ENCODE results near the gene LATS2.
"Not testable (repeated sequence)": the region's sequence is repeated elsewhere in the genome, so short reads cannot be mapped to it uniquely, and the experiment has no call there.

Gene LATS2

DNA sequence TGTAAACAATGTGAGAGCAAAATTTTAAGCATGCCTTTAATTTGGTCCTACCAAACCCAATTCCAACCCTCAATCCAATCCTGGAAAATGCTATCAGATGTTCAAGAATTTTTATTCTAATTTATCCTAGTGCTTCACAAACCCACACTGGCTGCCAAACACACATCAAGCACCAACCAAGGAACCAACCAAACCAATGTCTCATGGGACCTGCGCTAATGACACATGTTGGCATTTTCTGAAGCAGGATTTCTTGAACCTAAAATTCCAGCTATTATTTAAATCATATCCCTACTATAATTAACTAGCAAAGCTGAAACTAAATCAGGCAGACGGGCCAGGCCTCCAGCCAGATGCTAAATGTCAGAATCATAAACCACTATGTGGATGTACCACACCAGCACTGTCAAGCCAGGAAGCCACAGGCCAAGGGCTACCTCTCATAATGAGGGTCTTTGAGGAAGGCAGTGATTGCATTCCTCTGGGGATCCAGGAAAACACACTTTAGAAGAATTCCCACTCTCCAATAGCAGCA, 5.8 kb downstream of the LATS2 start:
- no peak for DNase-seq (ENCODE audit: low read depth)
- TF ChIP-seq, protein P1, sequence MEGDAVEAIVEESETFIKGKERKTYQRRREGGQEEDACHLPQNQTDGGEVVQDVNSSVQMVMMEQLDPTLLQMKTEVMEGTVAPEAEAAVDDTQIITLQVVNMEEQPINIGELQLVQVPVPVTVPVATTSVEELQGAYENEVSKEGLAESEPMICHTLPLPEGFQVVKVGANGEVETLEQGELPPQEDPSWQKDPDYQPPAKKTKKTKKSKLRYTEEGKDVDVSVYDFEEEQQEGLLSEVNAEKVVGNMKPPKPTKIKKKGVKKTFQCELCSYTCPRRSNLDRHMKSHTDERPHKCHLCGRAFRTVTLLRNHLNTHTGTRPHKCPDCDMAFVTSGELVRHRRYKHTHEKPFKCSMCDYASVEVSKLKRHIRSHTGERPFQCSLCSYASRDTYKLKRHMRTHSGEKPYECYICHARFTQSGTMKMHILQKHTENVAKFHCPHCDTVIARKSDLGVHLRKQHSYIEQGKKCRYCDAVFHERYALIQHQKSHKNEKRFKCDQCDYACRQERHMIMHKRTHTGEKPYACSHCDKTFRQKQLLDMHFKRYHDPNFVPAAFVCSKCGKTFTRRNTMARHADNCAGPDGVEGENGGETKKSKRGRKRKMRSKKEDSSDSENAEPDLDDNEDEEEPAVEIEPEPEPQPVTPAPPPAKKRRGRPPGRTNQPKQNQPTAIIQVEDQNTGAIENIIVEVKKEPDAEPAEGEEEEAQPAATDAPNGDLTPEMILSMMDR (IDR thresholded peaks at IDR 0.05; ENCODE audit: low read depth, low read length, missing control alignments), result no peak
- no peak overlapping the region for H3K4me3 ChIP-seq (ENCODE audit: low read depth, low read length)

DNA sequence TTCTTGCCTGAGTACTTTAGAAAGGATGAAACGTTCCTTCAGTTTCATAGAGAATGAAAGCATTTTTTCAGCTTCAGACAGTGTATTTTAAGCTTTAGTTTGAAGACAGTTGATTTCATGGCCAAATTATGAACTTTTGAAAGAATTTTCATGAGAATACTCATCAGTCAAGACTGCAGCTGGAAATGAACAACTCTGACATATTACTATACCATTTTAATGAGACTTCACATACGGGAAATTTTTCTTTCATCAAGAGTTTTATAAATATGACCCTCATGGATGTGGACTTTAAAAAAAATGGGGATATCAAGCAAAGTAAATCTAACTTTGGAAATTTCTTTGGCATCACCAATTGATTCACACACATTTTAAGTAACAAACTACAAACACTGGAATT, 6.4 kb downstream of the LATS2 start:
- TF ChIP-seq, protein P1 (IDR thresholded peaks at IDR 0.05; ENCODE audit: low read depth, low read length, missing control alignments), result no peak
- H3K4me3 ChIP-seq (ENCODE audit: low read depth, low read length), result no peak overlapping the region
- DNase-seq (ENCODE audit: low read depth), result no peak

DNA sequence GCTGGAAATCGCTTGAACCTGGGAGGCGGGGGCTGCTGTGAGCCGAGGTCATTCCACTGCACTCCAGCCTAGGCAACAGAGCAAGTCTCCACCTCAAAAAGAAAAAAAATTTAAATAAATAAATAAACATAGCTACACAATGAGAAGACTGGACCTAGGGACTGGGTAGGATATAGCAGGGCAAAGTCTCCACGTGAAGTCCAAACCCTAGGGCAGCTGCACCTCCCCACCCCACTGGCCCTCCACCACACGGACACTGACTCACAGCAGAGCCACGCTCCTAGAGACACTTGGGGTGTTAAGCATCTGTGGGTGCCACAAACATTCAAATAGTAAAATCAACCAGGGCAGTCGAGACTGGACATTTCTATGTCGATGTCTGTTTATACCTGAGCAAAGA, 7.1 kb downstream of the LATS2 start:
- H3K4me3 ChIP-seq (ENCODE audit: low read depth, low read length), result no peak overlapping the region
- no peak for DNase-seq (ENCODE audit: low read depth)
- TF ChIP-seq, protein P1 (IDR thresholded peaks at IDR 0.05; ENCODE audit: low read depth, low read length, missing control alignments), result no peak

DNA sequence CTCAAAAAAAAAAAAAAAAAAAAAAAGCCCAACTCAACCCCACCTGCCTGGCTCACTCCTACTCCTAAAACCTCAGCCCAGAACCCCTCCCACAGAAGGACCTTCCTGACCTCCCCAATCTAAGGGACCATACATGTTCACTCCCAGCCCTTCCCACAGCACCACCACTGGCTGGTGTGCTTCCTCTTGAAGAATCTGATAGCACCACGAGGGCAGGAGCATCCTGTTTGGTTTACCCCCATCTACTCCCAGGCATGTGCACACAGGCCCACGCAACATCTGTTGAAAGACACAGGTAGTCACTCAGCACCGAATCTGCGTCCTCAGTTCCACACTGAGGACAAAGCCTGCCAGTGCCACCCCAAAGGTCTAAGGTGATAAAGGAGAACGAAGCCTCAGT, 8.2 kb downstream of the LATS2 start:
- no peak for DNase-seq (ENCODE audit: low read depth)
- TF ChIP-seq, protein P1 (IDR thresholded peaks at IDR 0.05; ENCODE audit: low read depth, low read length, missing control alignments), result no peak
- no peak overlapping the region for H3K4me3 ChIP-seq (ENCODE audit: low read depth, low read length)

DNA sequence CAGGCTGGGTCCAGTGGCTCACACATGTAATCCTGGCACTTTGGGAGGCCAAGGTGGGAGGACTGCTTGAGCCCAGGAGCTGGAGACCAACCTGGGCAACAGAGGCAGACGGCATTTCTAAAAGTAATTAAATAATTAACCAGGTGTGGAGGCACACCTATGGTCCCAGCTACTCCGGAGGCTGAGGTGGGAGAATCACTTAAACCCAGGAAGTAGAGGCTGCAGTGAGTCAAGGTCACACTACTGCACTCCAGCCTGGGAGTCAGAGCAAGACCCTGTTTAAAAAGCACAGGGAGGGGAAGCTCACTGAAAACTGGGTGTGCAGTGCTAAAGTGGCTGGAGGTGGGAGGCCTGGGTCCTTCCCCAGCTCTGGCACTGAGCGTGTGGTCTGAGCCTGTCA, 9.7 kb downstream of the LATS2 start:
- H3K4me3 ChIP-seq (ENCODE audit: low read depth, low read length), result no peak overlapping the region
- TF ChIP-seq, protein P1 (IDR thresholded peaks at IDR 0.05; ENCODE audit: low read depth, low read length, missing control alignments), result no peak
- DNase-seq (ENCODE audit: low read depth), result no peak

DNA sequence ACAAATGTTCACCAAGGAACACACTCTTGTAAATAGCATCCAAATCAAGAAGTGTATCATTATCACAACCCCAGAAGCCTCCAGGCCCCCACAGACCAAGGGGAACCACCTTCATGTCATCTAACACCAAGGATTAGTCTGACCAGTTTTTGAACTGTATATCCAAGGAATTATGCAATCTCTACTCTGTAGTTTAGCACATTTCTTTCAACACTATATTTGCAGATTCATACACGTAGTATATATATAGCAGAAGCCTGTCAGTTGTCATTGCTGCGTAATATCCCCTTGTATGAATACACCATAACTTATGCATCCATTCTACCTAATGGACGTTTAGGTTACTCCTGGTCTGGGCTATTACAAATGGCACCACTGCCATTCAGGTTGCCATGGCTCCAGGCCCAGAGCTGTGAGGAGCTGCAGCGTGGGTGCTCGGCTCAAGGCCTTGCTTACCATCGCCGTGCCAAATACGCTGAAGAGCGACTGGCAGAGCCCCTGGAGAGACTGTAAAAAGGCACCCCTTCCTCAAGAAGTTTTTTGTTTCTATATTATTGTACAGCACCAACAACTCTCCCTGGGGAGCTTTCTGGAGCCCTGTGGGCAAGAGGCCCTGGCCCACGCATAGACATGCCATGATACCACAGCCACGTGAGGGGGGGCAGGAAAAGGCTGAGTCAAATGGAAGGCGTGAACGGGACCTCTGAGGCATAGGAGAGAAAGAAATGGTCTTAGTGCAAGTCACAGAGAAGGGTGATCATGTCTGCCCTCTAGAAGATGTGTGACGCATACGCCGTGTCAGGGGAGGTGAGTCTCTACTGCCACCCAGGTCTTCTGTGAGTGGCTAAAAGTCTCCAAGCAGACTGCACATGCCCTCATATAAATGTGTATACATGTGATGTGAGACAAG, 10.8 kb downstream of the LATS2 start:
- TF ChIP-seq, protein P1 (IDR thresholded peaks at IDR 0.05; ENCODE audit: low read depth, low read length, missing control alignments), result no peak
- no peak overlapping the region for H3K4me3 ChIP-seq (ENCODE audit: low read depth, low read length)
- DNase-seq (ENCODE audit: low read depth), result no peak

DNA sequence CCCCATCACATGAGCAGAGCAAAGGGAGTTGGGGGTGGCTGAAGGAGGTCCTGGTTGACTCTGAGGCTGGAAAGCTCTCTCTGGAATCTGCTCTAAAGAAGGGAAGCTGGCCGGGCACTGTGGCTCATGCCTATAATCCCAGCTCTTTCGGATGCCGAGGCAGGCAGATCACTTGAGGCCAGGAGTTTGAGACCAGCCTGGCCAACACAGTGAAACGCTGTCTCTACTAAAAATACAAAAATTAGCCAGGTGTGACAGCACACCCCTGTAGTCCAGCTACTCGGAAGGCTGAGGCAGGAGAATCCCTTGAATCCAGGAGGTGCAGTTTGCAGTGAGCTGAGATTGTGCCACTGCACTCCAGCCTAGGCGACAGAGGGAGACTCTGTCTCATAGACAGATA, 11.7 kb downstream of the LATS2 start:
- DNase-seq (ENCODE audit: low read depth); H3K4me3 ChIP-seq (ENCODE audit: low read depth, low read length): not testable (repeated sequence)
